Epithelial cell of proximal tubule (primary cell): ENCODE data around the gene CCNC. TPM values are rescaled to one million over a fixed set of nuclear protein-coding genes. Genes with fewer than 3 reads are reported as not detected.
A peak's percentile ranks its signal among the peaks of the same experiment; 100 is the strongest.

Source experiments
- DNase-seq: peaks from one replicate; pipeline ENCODE4 v3.0.0-alpha.2; 2011; ENCODE audit warnings: low read depth
- H3K4me3 ChIP-seq: 2 replicates; pipeline ENCODE4 v1.5.1; 2011; ENCODE audit warnings: low read depth, mild to moderate bottlenecking, low read length
- total RNA-seq: library from RNA; depleted of rRNA; stranded (reverse); fragments of >200 nt; gene quantifications from 2 replicates; pipeline ENCODE4 v1.2.3, GENCODE V29; 2015
- TF ChIP-seq, protein P1 (sequence below): conservative IDR thresholded peaks from 2 replicates; pipeline ENCODE4 v1.5.1; 2012; ENCODE audit warnings: low read depth, mild to moderate bottlenecking, low read length

The CCNC gene
- total RNA-seq, 1 donor from 2014 or later, result 84.9 TPM

DNA sequence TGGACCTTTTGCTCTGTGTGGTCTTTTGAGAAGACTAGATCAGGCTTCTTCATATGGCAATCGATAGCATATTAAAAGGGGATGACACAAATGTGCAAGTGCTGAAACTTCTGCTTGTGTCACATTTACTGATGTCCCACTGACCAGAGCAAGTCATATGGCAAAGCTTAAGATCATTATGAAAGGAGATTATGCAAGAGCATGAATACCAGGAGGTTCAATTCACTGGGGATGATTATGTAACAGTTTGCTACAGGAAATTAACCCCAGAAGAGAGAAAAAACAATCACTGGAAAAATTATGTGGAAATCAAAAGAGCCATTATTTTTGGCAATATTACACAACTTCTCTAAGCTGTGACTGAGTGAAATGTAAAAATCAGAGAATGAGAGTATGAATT is 24.4 kb upstream of the CCNC start:
- DNase-seq, result no peak
- TF ChIP-seq, protein P1, sequence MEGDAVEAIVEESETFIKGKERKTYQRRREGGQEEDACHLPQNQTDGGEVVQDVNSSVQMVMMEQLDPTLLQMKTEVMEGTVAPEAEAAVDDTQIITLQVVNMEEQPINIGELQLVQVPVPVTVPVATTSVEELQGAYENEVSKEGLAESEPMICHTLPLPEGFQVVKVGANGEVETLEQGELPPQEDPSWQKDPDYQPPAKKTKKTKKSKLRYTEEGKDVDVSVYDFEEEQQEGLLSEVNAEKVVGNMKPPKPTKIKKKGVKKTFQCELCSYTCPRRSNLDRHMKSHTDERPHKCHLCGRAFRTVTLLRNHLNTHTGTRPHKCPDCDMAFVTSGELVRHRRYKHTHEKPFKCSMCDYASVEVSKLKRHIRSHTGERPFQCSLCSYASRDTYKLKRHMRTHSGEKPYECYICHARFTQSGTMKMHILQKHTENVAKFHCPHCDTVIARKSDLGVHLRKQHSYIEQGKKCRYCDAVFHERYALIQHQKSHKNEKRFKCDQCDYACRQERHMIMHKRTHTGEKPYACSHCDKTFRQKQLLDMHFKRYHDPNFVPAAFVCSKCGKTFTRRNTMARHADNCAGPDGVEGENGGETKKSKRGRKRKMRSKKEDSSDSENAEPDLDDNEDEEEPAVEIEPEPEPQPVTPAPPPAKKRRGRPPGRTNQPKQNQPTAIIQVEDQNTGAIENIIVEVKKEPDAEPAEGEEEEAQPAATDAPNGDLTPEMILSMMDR, result no peak
- no peak overlapping the region for H3K4me3 ChIP-seq

DNA sequence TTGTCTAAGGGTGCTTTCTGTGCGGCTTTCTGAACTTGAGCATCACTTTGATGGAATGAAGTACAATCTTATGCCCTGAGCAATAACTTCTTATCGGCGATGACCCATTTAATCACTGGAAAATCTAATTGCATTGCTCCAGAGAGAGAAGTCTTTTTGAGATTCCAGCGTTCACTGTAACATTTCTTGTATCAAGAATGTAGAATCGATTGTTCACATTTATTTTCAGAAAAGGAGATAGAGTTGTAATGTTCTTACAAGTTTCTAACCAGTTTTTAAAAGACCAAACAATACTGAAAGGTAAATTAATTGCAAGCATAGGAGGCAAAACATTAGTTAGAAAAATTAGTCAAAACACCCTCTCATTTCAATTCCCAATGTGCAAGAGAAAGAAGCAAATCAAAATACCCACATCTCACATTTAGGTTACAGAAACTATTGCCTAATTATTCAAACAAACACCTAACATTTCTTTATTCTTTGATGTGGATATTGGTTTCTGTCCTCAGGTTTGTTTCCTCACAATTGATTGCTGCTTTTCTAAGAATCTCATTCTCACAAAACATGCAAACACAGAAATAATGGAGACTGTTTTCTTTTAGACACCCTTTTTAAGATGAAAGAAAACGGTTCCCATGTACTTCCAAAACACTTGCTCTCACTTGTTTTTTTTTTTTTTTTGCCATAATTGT is 23.4 kb upstream of the CCNC start:
- no peak overlapping the region for H3K4me3 ChIP-seq
- DNase-seq, result no peak
- TF ChIP-seq, protein P1, result no peak

DNA sequence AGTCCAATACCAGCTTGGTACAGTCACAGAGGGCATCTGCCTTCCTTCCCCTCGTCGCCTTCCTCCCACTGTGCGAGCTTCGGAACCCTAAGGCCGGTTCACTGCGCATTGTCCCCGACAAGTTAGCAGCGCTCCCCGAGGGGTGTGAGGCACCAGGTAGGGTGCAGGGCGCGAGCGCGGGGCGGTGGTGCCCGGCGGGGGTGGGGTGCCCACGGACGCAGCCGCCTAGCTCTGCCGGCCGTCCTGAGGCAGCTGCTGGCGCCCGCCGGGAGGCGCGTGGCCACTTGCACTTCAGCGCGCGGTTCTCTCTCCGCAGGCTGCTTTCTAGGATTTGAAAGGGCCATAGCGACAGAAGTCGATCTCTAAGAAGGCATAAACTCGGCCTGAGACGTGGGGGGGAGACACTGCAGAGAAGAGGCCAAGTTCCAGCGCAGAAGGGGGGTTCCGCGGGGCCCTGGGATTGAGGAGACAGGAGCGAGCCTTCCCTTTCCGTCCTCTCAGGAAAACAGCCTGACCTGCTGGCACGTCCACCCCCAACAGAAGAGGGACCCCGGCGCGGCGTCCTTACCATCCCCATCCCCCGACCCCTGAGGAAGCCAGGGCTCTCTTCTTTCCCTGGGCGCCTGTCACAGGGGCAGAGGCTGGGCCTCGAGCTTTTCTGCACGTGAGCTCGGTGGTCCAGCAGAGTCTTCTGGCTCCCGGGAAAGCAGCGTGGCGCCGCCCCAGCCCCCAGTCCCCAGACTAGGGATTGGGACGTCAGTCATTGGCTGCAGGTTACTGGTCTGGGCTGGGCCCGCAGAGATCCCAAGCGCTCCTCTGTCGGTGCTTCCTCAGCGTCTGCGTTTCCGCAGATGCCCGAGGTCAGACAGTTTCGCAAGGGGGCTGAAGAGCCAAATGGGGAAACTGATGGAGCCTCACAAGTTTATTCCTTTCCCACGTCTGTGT is 22.5 kb upstream of the CCNC start:
- TF ChIP-seq, protein P1, result no peak
- no peak for DNase-seq
- no peak overlapping the region for H3K4me3 ChIP-seq

DNA sequence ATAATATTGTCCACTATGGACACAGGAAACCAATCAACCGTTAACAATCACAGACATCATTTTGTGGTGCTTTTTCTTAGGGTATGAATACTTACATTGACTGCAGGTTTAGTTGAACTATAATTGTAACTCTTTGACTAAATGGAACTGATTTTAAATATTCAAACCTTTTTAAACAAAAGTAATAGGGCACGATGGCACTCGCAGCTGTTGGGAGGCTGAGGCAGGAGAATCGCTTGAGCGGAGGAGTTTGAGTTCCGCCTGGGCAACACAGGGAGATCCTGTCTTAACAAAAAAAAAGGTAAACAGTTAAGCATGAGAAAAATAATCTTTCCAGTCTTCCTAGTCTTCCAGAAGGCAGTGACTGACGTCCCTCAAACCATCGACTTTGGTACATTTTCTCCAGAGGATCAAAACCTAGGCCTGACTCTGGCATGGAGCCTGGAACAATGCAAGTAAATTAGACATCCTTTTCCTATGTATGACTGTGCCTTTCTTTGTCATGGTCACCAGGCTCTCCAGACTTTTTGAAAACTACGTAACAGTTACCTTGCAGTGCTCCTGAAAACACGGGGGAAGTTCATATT is 21.5 kb upstream of the CCNC start:
- DNase-seq, result no peak
- TF ChIP-seq, protein P1, result no peak
- no peak overlapping the region for H3K4me3 ChIP-seq

DNA sequence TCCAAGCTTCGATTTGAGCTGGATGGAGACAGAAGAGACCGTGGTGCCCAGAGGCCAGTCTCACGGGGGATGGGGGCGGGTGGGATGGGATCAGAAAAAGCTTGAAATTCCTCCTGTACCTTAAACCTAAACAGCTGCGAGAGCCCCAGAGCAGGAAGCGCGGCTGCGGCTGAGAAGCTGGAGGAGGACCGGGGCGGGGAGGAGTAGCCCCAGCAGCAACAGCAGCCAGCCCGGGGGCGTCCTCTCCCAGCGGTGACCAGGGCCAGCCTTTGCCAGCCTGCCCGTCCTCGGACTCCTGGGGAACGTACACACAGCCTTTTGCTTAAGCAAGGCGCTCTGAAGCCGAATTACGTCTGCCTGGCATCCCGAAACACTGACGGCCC is 20.8 kb upstream of the CCNC start:
- DNase-seq, result no peak
- TF ChIP-seq, protein P1, result no peak
- H3K4me3 ChIP-seq, result peak overlapping the region; percentile 57

DNA sequence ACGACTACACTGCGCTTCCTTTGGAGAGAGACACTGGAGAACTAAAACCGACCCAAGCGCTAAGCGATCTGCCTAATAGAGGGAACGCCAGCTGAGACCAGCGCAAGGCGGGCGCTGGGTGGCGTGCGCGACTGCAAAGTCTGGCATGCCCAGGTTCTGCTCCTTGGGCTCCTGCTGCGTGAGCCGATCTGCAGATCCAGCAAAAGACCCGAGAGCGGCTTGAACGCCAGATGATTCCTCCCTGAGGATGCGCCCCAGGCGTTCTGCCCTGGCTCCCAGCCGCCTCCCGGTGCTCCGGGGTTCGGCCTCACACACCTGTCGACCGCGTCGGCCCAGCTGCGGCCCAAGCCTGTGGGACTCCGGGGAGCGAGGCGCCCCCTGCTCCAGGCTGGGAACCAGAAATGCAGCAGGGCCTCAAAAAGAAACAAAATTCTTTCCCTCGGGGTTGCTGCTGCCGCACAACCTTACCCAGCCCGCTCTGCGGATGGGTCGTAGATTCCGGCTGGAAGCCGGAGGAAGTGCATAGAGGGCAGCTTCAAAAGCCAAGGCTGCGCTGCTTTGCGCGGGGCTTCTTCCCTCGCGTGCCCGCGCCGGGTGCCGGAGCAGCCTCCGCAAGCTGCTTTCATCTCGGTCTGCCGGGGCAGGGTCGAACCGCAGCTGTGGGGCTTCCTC is 20.3 kb upstream of the CCNC start:
- peak overlapping the region; percentile 57 for H3K4me3 ChIP-seq
- DNase-seq, result no peak
- TF ChIP-seq, protein P1, result peak; percentile 57
